ENCODE measurements around the gene CTBP2.

DNA sequence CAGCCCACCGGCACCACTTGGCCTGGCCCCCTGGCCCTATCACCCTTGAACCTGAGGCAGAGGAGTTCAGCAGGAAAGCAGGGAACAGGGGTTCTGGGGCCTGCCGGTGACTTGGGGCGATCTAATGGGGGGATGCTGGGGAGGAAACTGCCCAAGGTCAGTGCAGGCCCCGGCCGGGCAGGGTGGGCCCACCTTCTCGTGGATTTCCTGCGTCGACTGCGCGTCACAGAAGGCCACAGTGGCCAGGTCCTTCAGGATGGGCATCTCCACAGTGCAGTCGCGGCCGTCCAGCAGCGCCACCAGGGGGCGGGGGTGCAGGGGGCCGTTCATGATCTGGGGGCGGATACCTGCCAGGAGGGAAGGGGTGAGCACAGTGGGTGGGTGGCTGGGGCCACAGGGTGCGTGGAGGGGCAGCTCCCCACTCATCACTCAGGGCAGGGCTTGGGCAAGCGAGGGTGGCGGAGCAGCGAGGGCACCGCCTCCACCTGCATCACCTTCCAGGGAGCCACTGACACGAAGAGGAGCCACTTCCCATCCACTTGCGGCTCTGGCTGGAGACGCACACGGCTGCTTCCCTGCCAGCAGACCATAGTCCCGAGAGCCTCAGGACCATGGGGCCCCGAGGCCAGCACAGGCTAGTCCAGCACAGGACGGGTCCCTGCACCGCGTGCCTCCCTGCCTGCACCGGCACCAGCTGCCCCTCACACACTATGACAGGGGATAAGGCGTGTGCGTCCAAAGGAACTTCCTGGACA is 157.0 kb downstream of the CTBP2 start:
- TF ChIP-seq, protein P1, sequence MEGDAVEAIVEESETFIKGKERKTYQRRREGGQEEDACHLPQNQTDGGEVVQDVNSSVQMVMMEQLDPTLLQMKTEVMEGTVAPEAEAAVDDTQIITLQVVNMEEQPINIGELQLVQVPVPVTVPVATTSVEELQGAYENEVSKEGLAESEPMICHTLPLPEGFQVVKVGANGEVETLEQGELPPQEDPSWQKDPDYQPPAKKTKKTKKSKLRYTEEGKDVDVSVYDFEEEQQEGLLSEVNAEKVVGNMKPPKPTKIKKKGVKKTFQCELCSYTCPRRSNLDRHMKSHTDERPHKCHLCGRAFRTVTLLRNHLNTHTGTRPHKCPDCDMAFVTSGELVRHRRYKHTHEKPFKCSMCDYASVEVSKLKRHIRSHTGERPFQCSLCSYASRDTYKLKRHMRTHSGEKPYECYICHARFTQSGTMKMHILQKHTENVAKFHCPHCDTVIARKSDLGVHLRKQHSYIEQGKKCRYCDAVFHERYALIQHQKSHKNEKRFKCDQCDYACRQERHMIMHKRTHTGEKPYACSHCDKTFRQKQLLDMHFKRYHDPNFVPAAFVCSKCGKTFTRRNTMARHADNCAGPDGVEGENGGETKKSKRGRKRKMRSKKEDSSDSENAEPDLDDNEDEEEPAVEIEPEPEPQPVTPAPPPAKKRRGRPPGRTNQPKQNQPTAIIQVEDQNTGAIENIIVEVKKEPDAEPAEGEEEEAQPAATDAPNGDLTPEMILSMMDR (IDR thresholded peaks at IDR 0.05), result no peak
- no peak for TF ChIP-seq POLR2A (IDR thresholded peaks at IDR 0.05)

All from right lobe of liver (tissue), 4 donors.